ENCODE measurements around the gene RBPJ. TPM values are rescaled to one million over a fixed set of nuclear protein-coding genes. Genes with fewer than 3 reads are reported as not detected.

Gene RBPJ
- total RNA-seq, 2 experiments from 2014 or later: 150 to 151 TPM

DNA sequence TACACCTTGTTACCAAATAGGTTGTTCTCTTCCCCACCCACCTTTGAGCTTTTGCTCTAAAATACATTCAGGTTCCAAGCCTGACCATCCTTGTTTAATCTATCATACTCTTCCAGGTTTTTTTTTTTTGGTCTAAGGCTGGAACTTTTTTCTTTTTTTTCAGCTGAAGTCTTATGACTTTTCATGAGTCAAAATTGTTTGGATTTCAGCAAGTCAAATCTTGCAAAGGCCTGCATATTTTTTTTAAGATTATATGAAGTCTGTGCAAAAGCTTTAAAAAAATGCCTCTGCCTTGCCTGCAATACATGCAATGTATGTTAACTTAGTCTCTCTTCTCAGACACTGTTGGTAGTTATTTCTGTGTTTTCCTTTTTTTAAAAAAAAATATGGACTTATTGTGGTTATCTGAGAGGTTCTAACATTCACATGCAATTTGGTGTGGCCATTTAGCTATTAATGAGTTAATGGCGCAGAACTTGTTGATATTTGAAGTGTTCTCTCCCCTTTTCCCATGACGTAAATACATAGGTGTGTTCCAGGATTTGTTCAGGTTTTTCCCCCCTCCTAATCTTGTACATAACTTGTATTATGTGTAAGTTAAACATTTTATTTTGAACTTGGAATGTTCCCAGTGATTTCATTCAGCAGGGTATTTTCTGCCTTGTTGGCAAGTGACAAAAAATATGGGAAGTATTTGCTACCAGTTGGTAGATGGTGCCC is 110.8 kb downstream of the RBPJ start:
- Mint-ChIP-seq H3K4me1 (ENCODE audit: low read depth) (peaks cover 8% of the 10 kb centered on the region), H3K27me3 (no peaks in the 10 kb centered on the region), H3K4me3 (no peak overlapping the region), H3K36me3 (ENCODE audit: low read depth) (peaks cover 53% of the 10 kb centered on the region), H3K27ac (no peak overlapping the region), H3K9me3 (no peaks in the 10 kb centered on the region)
- ChIA-PET CTCF (interaction anchor here (0.7 to 1.7 kb wide), 3 partner anchors 9 to 462 kb away, joined by 3 to 5 read pairs (median 3); no protein-coding TSS in a partner anchor), POLR2A (no interaction called here)
- no peak for ATAC-seq
- intact Hi-C loops (cut with micrococcal nuclease): no loop called here
- TF ChIP-seq, protein P1, sequence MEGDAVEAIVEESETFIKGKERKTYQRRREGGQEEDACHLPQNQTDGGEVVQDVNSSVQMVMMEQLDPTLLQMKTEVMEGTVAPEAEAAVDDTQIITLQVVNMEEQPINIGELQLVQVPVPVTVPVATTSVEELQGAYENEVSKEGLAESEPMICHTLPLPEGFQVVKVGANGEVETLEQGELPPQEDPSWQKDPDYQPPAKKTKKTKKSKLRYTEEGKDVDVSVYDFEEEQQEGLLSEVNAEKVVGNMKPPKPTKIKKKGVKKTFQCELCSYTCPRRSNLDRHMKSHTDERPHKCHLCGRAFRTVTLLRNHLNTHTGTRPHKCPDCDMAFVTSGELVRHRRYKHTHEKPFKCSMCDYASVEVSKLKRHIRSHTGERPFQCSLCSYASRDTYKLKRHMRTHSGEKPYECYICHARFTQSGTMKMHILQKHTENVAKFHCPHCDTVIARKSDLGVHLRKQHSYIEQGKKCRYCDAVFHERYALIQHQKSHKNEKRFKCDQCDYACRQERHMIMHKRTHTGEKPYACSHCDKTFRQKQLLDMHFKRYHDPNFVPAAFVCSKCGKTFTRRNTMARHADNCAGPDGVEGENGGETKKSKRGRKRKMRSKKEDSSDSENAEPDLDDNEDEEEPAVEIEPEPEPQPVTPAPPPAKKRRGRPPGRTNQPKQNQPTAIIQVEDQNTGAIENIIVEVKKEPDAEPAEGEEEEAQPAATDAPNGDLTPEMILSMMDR (IDR thresholded peaks at IDR 0.05): no peak
- DNase-seq: no peak

DNA sequence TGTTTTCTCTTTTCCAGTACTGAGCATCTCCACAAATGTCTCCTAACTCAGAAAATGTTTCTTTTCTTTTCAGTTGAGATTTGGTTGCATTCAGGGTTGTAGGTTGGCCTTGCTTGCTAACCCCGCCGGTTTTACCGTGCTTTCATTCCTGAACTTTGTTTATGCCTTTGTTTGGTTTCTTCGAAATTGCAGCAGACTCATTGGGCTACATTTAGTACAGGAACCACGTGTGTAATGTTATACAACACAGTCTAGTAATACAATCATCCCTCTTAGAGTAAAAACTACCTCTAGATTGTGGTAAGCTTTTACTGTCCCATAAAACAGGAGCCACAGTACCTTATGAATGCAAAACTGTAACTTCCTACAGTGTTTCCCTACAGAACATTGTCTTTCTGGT is 111.6 kb downstream of the RBPJ start:
- DNase-seq (no peak), ATAC-seq (no peak)
- H3K27me3 Mint-ChIP-seq: no peaks in the 10 kb centered on the region
- peaks cover 45% of the 10 kb centered on the region for H3K36me3 Mint-ChIP-seq (ENCODE audit: low read depth)
- H3K4me1 Mint-ChIP-seq (ENCODE audit: low read depth): peaks cover 2% of the 10 kb centered on the region
- ChIA-PET POLR2A (no interaction called here), CTCF (interaction anchor here (1.7 kb wide), 1 partner anchor 444 kb away, joined by 5 read pairs; no protein-coding TSS in a partner anchor)
- no peak overlapping the region for H3K4me3 Mint-ChIP-seq
- H3K9me3 Mint-ChIP-seq: no peaks in the 10 kb centered on the region
- TF ChIP-seq, protein P1 (IDR thresholded peaks at IDR 0.05): no peak
- no peak overlapping the region for H3K27ac Mint-ChIP-seq
- intact Hi-C loops (cut with micrococcal nuclease): no loop called here

GRCh38 chr4:26433556-26433955 is 112.7 kb downstream of the RBPJ start:
- Mint-ChIP-seq H3K36me3 (ENCODE audit: low read depth) (peaks cover 38% of the 10 kb centered on the region), H3K27ac (no peak overlapping the region), H3K4me3 (no peak overlapping the region), H3K9me3 (no peaks in the 10 kb centered on the region), H3K4me1 (ENCODE audit: low read depth) (no peaks in the 10 kb centered on the region), H3K27me3 (no peaks in the 10 kb centered on the region)
- intact Hi-C loops (cut with micrococcal nuclease): no loop called here
- no peak for ATAC-seq
- ChIA-PET CTCF (interaction anchor here (0.7 to 1.7 kb wide), 3 partner anchors 8 to 445 kb away, joined by 3 to 5 read pairs (median 3); no protein-coding TSS in a partner anchor), POLR2A (no interaction called here)
- TF ChIP-seq, protein P1 (IDR thresholded peaks at IDR 0.05): no peak
- DNase-seq: no peak

- H3K4me3 Mint-ChIP-seq: no peak overlapping the region
- CTCF ChIA-PET: interaction anchor here (1.1 kb wide), 1 partner anchor 104 kb away, joined by 3 read pairs; no protein-coding TSS in a partner anchor
- H3K36me3 Mint-ChIP-seq (ENCODE audit: low read depth): peaks cover 38% of the 10 kb centered on the region
- ATAC-seq: no peak
- DNase-seq: no peak
- no peak overlapping the region for H3K27ac Mint-ChIP-seq
- H3K4me1 Mint-ChIP-seq (ENCODE audit: low read depth): no peaks in the 10 kb centered on the region
- TF ChIP-seq, protein P1 (IDR thresholded peaks at IDR 0.05): no peak
- H3K27me3 Mint-ChIP-seq: no peaks in the 10 kb centered on the region
- POLR2A ChIA-PET: no interaction called here
- no peaks in the 10 kb centered on the region for H3K9me3 Mint-ChIP-seq
- intact Hi-C loops (cut with micrococcal nuclease): no loop called here
Measured at GRCh38 chr4:26434030-26434639, 113.3 kb downstream of the RBPJ start.

DNA sequence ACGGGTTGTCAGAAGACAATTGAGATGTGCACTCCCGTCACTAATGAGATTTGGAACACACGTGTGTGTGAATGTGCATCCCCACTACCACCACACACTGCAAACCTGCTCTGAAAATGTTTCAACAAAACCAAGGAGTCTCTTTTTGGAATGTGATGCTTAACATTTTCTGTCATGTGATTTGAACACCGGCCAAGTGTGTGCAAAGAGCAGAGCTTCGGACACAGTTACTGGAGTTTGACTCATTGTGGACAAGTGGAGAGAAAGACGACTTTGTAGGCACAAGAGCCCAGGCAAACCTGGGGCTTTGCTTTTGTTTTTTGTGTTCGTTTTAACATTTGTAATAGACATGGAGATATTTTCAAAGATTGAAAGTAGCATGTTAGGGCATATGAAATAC is 120.3 kb downstream of the RBPJ start:
- ChIA-PET CTCF (no interaction called here), POLR2A (no interaction called here)
- intact Hi-C loops (cut with micrococcal nuclease): no loop called here
- peaks cover 7% of the 10 kb centered on the region for H3K9me3 Mint-ChIP-seq
- ATAC-seq (no peak), DNase-seq (no peak)
- no peak overlapping the region for H3K27ac Mint-ChIP-seq
- H3K27me3 Mint-ChIP-seq: no peaks in the 10 kb centered on the region
- peaks cover 1% of the 10 kb centered on the region for H3K36me3 Mint-ChIP-seq (ENCODE audit: low read depth)
- no peaks in the 10 kb centered on the region for H3K4me1 Mint-ChIP-seq (ENCODE audit: low read depth)
- TF ChIP-seq, protein P1 (IDR thresholded peaks at IDR 0.05): no peak
- no peak overlapping the region for H3K4me3 Mint-ChIP-seq
